Measurements from ENCODE around the gene HBG2.
A peak's percentile ranks its signal among the peaks of the same experiment; 100 is the strongest.
"Not testable (repeated sequence)": the region's sequence is repeated elsewhere in the genome, so short reads cannot be mapped to it uniquely, and the experiment has no call there.

The HBG2 gene

GRCh38 chr11:5254646-5255413 is at the start of gene HBG2:
TSS of gene HBG2 (minus strand) at chr11:5254781. CDS start at chr11:5254728, 53 bp downstream.
- not testable (repeated sequence) for DNase-seq

GRCh38 chr11:5304046-5304445 is 49.5 kb upstream of the HBG2 start:
- DNase-seq = no peak

- no peak for DNase-seq
Observed at GRCh38 chr11:5303626-5304025, 49.0 kb upstream of the HBG2 start.

- DNase-seq = no peak
Observed at GRCh38 chr11:5301846-5302245, 47.3 kb upstream of the HBG2 start, which contains the start of gene OR51B4. TSS of gene OR51B4 (minus strand) at chr11:5301946. CDS start at chr11:5301946, 0 bp downstream.

GRCh38 chr11:5300251-5300650 is 45.7 kb upstream of the HBG2 start:
- DNase-seq = no peak

- DNase-seq = no peak
Observed at GRCh38 chr11:5298451-5298850, 43.9 kb upstream of the HBG2 start.

GRCh38 chr11:5297721-5298323 is 43.2 kb upstream of the HBG2 start:
- DNase-seq = no peak

GRCh38 chr11:5294342-5294995 is 39.9 kb upstream of the HBG2 start:
- not testable (repeated sequence) for DNase-seq

GRCh38 chr11:5293028-5293427 is 38.4 kb upstream of the HBG2 start:
- DNase-seq = peak; percentile 24

- DNase-seq = peak; percentile 75
Observed at GRCh38 chr11:5291207-5291838, 36.7 kb upstream of the HBG2 start.

- DNase-seq = no peak
Observed at GRCh38 chr11:5290106-5290505, 35.5 kb upstream of the HBG2 start.

GRCh38 chr11:5289696-5290095 is 35.1 kb upstream of the HBG2 start:
- no peak for DNase-seq

GRCh38 chr11:5288906-5289550 is 34.4 kb upstream of the HBG2 start:
- no peak for DNase-seq

- no peak for DNase-seq
Observed at GRCh38 chr11:5288108-5288905, 33.7 kb upstream of the HBG2 start.

- DNase-seq = no peak
Observed at GRCh38 chr11:5286901-5287300, 32.3 kb upstream of the HBG2 start.

- no peak for DNase-seq
Observed at GRCh38 chr11:5286351-5286750, 31.8 kb upstream of the HBG2 start.

GRCh38 chr11:5285703-5286340 is 31.2 kb upstream of the HBG2 start:
- no peak for DNase-seq

GRCh38 chr11:5284637-5285036 is 30.1 kb upstream of the HBG2 start:
- DNase-seq = no peak

- DNase-seq = no peak
Observed at GRCh38 chr11:5283882-5284281, 29.3 kb upstream of the HBG2 start.

GRCh38 chr11:5283086-5283485 is 28.5 kb upstream of the HBG2 start:
- no peak for DNase-seq

- DNase-seq = no peak
Observed at GRCh38 chr11:5282628-5283027, 28.0 kb upstream of the HBG2 start.

GRCh38 chr11:5281596-5281995 is 27.0 kb upstream of the HBG2 start:
- DNase-seq = no peak

All from DMS53 (cell line).